Mucosa of gallbladder (tissue), 1 donor: ENCODE results near the gene MICU1. TPM values are rescaled to one million over a fixed set of nuclear protein-coding genes. Genes with fewer than 3 reads are reported as not detected.
"Not testable (repeated sequence)": the region's sequence is repeated elsewhere in the genome, so short reads cannot be mapped to it uniquely, and the experiment has no call there.

Experiments
- DNase-seq: peaks from one replicate; pipeline ENCODE4 v3.0.0-alpha.2; 2020; ENCODE audit warnings: low spot score
- total RNA-seq: library from RNA; stranded (reverse); gene quantifications from one replicate; pipeline ENCODE4 v1.2.1, GENCODE V29; 2021
- donor health status: DM: no; HTN: no; CAD: no.

MICU1 gene
- total RNA-seq, 1 donor from 2014 or later: 42.0 TPM

DNA sequence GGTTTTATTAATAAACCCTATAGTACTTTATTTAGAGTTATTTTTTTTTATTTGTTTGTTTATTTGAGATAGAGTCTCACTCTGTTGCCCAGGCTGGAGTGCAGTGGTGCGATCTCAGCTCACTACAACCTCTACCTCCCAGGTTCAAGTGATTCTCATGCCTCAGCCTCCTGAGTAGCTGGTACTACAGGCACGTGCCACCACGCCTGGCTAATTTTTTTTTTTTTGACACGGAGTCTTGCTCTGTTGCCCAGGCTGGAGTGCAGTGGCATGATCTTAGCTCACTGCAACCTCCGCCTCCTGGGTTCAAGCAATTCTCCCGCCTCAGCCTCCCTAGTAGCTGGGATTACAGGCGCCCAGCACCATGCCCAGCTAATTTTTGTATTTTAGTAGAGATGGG, 279.8 kb downstream of the MICU1 start:
- not testable (repeated sequence) for DNase-seq

GRCh38 chr10:72344932-72345331, 280.9 kb downstream of the MICU1 start:
- DNase-seq: no peak

- no peak for DNase-seq
Observed at GRCh38 chr10:72342911-72343310, 283.0 kb downstream of the MICU1 start.

DNA sequence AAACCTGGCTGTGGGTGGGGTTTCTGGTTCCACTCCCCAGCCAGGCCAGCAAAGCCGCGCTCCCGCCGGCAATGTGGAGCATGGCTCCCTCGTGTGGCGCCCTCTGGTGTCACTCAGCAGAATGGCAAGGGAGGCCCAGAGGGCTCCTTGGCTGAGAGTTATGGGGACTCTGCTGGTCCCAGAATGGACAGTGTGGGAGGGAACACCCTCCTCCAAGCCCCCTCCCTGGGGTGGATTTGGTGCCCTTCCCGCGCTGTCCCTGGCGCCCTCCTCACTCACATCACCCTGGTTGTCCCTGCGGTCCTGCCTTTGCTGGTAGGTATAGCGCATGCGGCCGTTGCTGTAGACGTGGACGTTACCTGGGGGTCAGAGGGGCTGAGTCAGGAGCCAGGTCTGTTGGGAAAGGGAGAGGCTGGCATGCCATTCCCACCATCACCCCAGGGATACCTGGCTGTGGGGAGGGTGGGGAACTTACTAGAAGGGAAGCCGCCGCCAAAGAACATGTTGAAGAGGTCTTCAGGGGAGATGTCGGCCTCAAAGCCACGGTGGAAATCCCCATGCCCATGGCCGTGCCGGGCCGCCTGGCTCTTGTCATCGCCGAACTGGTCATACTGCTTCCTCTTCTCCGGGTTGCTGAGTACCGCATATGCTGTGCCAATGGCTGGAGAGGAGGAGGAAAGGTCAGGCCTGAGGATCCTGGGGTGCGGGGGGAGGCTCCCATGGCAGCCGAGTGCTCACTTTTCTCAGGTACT, 285.2 kb downstream of the MICU1 start:
- DNase-seq: no peak

GRCh38 chr10:72338180-72338579, 287.7 kb downstream of the MICU1 start:
- DNase-seq: no peak

DNA sequence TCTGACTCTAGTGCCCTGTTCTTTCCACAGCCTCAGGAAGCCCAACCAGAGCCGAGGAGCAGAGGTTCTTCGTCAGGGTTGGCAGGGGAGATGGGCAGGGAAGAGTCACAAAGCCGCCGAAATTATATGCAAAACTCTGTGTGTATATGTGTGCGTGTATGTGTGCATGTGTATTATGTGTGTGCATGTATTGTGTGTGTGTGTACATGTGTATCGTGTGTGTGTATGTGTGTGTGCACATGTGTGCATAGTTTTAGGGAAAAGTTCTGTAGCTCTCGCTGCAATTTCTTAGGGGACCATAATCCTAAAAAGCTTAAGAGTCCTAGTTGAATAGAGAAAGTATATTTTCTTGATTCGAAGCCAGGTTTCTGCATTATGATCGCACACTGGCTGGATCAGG, 288.2 kb downstream of the MICU1 start:
- no peak for DNase-seq

- peak; percentile 86 for DNase-seq
Observed at GRCh38 chr10:72337039-72337629, 288.7 kb downstream of the MICU1 start.

- no peak for DNase-seq
Observed at GRCh38 chr10:72336259-72337038, 289.4 kb downstream of the MICU1 start.

DNA sequence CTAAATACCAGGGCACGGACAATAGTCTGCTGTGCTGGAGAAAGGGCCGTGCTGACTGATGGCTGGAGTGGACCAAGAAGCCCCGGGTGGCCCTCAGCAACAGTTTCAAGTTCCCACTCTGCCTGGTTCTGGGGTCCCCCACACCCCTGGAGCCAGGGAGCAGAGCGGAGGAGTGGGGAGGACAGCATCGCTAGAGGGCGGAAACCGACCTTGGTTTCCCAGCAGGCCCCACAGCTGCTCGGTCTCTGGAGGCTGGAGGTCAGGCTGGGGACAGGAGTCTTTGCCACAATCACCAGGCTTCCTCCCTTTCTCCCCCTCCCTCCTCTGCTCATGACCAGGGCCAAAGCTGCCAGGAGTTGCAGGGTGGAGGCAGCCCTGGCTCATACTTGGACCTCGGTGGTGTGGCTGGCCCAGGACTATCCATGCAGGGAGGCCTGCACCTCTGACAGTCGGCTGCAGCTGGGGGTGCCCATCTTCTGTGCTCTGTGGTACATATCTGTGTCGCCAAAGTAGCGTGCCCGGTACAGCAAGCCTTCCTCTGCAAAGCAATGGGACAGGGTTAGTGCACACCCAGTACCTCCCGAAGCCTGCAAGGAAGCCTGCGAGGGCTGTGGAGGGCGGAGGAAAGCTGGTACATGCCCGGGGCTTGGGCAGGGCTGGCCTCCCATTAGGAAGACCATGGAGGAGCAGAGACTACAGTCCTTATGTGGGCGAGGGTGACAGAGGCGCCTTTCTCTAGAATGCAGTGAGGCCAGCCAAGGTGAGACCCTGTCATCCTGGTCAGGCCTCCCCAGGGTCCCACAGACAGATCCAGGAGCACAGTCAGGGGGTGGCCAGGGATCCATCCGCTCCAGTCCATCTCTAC, 290.3 kb downstream of the MICU1 start:
- peak; percentile 72 for DNase-seq

GRCh38 chr10:72334825-72335393, 291.0 kb downstream of the MICU1 start:
- DNase-seq: peak; percentile 93

DNA sequence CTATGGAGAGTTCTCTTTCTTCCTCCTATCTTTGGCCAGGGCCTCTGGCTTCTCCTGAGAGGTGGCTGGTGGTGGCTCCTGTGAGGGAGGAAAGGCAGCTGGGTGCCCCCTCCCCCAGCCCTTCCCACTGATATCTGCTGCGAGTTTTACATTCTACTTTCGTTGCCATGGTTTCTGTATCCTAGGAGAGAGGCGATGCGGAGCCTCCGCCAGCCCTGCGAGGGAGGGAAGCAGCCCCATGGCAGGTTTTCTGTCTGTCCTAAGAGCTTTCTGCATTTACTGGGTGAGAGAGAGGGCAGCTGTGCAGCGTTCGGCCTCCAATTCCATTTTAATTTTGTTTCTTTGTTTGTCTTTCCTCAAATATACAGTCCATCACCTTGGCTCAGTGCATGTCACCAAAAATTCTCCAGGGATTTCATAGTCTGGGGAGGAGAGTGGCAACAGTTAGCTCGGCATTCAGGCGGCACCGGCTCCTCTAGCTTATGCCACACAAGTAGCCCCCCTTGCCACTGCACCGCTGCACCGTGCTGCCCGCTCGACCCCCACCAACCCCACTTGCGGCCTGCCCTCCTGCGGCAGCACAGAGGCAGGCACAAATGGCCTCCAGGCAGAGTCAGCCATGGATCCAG, 291.6 kb downstream of the MICU1 start:
- peak; percentile 60 for DNase-seq

DNA sequence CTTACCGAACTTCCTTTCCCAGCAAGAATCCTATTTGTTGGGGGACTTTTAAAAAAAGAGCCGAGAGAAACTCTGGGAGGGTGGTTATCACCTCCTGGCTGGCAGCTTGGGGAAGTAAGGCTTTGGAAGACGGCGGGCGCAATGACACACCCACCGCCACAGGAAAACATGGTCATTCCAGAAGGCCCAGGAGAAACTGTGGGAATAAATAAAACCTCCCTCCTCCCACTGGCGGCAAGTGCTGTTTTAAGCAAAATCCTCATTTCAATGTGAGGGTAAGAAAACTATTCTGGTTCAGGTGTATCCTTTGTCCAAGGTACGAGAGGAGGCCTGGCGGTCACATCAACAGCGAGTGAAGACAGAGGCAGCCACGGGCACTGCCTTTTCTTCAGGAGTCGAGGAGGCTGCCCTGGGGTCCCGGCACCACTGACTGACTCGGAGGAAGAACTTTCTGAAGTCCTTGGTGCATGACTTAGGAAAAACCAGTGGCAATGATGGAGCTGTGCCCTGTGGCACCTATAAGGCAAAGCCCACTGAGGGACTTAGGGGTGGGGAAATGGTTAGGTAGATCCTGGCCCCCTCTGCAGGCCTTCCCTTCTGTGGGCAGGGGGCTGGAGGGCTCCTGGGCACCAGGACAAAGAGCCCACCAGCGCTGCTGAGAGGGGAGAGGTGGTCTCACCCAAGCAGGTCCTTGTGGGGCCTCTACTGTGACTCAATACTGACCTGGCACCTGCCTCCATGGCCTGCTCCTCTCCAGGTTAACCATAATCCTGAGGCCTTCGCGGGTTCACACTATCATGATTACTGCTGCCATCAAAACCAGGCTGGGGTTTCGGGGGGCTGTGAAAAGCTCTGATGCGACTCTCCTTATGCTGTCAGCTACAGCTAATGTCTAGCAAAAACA, 292.5 kb downstream of the MICU1 start:
- no peak for DNase-seq

DNA sequence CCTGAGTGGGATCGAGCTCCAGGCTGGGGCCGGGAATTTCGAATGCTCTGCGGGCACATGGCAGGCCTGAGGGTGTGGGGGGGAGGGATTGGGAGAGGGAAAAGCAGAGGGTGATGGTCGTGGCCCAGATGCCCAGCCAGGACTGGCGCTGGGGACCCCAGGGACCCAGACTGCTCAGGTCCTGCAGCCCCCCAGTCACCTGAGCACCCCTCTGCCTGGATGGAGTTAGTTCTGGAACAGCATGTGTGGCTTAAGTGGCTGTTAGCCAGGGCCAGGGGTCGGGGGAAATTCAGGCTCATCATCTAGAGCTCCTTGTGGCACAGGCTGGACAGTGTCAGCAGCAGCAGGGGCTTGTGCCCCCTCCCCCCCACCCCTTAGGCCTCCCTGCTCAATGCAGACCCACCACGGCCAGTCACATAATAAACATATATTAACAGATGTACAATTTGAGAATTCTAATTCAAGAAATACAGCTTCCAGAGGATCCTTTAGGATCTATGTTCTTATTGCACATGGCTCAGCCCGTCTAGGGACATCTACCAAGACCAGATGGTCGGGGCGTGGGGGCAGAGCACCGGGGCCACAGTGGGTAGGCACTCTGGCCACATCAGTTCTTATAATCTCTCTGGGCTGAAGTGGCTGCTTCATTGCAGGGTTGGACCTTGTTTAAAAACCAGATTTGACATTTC, 293.3 kb downstream of the MICU1 start:
- no peak for DNase-seq

DNA sequence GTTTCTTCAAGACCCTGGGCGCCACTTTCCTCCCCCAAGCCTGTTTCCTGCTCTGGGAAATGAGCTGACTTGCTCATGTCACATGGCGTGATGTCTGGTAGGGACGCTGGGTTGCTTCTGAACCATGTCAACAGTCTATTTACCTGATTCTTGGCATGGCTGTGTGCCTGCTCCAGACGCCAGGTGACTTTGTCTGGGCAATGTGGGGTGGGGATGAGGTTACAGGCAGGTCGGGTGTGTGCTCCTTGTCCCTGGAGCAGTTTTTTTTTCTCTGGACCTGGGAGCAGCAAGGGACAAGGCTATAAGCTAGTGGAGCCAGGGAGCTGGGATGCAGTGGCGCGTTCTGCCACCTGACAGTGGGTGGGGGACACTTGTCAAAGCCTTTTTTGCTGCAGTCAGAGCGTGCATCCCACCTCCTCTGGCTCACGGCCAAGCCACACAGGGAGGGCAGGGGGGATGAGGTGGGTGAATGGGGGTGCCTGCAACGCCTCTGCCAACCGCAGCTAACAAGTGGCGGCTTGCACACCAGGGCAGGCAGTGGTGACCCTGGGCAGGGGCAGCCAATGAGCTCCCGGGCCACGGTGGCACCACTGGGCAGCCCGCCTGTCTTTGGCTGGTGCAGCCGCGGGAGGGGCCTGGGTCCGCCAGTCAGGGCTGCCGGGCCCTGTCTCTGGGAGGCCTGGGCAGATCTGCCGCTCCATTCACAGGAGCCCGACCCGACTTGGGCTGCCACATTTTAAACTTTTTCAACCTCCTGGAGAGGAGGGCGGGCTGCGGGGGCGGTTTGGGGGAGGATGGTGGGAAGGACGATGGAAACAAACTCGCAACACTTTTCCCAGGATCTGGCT, 294.1 kb downstream of the MICU1 start:
- peak; percentile 92 for DNase-seq

GRCh38 chr10:72330069-72330426, 295.8 kb downstream of the MICU1 start:
- no peak for DNase-seq

GRCh38 chr10:72329290-72330068, 296.4 kb downstream of the MICU1 start:
- DNase-seq: no peak

- no peak for DNase-seq
Observed at GRCh38 chr10:72328829-72329204, 297.1 kb downstream of the MICU1 start.
